PFSK-1 (cell line): ENCODE data around the gene CACNG7.

Experiments used
- FOXP2 ChIP-seq: optimal IDR thresholded peaks from 2 replicates; pipeline ENCODE3; 2011; ENCODE audit warnings: borderline replicate concordance, control low read depth, inconsistent platforms; ENCODE audit not compliant: insufficient read depth; ENCODE audit errors: extremely low read length, extremely low read depth
- POLR2AphosphoS5 ChIP-seq: IDR thresholded peaks from 2 replicates; pipeline ENCODE4 v1.6.1; 2012; ENCODE audit warnings: low read depth, mild to moderate bottlenecking, control low read depth, low read length, moderate library complexity
- SIN3A ChIP-seq: IDR thresholded peaks from 2 replicates; pipeline ENCODE4 v1.6.1; 2012; ENCODE audit warnings: mild to moderate bottlenecking, low read length, moderate library complexity, borderline replicate concordance; ENCODE audit not compliant: insufficient read depth
- TAF1 ChIP-seq: IDR thresholded peaks from 2 replicates; pipeline ENCODE4 v1.6.1; 2012; ENCODE audit warnings: low read length, control low read depth, borderline replicate concordance; ENCODE audit not compliant: insufficient read depth
- TF ChIP-seq, protein P1 (sequence below), 2 experiments: IDR thresholded peaks; 2 replicates each; pipeline versions ENCODE4 v1.6.1 to v1.8.0; 2011 to 2012; ENCODE audit warnings: low read depth in 2 of 2, low read length in 2 of 2, control low read depth in 1 of 2, inconsistent platforms in 1 of 2, mild to moderate bottlenecking in 1 of 2, moderate library complexity in 1 of 2; ENCODE audit not compliant: insufficient read depth in 1 of 2

GRCh38 chr19:53885036-53885435, 24.0 kb upstream of the CACNG7 start:
- TF ChIP-seq POLR2AphosphoS5 (no peak), SIN3A (no peak), TAF1 (no peak), FOXP2 (no peak)
- TF ChIP-seq, protein P1, sequence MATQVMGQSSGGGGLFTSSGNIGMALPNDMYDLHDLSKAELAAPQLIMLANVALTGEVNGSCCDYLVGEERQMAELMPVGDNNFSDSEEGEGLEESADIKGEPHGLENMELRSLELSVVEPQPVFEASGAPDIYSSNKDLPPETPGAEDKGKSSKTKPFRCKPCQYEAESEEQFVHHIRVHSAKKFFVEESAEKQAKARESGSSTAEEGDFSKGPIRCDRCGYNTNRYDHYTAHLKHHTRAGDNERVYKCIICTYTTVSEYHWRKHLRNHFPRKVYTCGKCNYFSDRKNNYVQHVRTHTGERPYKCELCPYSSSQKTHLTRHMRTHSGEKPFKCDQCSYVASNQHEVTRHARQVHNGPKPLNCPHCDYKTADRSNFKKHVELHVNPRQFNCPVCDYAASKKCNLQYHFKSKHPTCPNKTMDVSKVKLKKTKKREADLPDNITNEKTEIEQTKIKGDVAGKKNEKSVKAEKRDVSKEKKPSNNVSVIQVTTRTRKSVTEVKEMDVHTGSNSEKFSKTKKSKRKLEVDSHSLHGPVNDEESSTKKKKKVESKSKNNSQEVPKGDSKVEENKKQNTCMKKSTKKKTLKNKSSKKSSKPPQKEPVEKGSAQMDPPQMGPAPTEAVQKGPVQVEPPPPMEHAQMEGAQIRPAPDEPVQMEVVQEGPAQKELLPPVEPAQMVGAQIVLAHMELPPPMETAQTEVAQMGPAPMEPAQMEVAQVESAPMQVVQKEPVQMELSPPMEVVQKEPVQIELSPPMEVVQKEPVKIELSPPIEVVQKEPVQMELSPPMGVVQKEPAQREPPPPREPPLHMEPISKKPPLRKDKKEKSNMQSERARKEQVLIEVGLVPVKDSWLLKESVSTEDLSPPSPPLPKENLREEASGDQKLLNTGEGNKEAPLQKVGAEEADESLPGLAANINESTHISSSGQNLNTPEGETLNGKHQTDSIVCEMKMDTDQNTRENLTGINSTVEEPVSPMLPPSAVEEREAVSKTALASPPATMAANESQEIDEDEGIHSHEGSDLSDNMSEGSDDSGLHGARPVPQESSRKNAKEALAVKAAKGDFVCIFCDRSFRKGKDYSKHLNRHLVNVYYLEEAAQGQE (IDR thresholded peaks at IDR 0.05; ENCODE audit: insufficient read depth in 1 of 2, low read depth in 2 of 2, low read length in 2 of 2): no peak
